ENCODE results near the gene SLCO4C1.

The SLCO4C1 gene

DNA sequence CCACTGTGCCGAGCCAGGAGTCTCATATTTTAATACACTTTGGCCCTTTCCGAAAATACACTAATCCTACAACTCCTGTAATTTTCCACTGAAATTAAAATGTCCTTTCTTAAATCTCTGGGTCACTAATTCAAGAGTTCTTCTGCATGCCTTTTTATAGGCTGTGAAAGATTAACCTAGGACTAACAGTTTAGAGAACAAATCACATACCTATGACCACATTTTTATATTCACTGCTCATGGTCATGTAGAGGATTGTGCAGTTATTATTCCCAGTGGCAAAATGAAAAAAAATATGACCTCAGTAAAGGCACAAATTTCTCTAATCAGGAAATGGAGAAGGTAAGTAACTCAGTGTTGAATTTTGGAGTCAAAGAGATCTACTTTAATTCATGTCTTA is 33.4 kb downstream of the SLCO4C1 start:
- DNase-seq = no peak

DNA sequence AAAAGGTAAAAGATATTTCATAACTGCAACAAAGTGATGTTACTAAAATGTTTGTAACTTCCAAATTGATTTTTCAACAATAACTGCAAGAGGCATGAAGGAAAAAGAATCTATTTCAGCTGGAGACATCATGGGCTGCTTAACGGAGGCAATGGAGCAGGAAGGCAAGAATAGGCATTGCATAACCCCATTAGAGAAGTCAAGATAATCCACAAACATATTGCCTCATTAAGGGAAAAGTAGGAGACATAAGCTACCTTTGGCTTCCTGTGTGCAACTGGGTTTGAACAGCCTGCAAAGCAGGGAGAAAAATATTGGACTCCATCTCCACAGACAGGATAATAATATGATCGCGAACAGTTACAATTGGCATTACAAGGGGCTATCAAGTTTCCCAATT is 46.7 kb downstream of the SLCO4C1 start:
- DNase-seq = no peak

DNA sequence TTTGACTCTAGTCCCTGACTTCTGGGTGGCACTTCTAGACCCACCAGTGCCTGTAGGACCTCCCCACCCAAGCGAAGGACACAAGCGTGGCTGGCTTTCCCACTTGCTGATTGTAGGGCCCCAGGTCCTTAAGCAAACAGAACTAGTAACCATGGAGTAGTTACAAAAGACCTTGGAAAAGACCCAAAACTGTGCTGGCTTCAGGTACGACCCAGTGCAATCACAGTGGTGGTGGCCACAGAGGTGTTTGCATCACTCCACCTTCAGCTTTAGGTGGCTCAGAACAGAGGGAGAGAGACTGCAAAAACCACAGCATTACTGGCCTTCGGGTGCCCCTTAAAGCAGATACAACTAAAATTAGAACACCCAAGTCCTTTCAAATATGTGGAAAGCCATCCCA is 52.9 kb downstream of the SLCO4C1 start:
- no peak for DNase-seq

DNA sequence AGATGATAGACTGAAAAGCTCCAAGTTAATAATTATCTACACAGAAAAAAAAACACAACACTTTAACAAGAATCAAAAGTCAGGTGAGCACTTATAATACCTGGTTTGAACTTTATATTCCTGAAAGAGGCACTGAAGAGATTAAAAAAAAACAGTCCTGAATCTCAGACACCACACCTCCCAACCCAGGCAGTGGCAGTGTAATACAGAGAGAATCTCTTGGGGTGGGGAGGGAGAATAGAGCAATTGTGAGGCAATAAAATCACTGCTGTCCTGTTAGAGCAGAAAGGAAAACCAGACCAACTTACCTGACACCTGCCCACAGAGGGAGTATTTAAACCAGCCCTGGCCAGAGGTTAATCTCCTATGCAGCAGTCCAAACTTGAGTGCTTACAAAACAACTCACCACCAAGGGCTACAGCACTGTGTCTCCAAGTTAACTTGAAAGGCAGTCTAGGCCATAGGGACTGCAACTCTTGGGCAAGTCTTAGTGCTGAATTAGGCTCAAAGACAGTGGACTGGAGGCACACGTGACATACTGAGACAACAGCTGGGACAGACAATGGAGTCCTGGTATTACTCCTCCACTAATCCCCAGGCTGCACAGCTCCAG is 54.2 kb downstream of the SLCO4C1 start:
- no peak for DNase-seq

DNA sequence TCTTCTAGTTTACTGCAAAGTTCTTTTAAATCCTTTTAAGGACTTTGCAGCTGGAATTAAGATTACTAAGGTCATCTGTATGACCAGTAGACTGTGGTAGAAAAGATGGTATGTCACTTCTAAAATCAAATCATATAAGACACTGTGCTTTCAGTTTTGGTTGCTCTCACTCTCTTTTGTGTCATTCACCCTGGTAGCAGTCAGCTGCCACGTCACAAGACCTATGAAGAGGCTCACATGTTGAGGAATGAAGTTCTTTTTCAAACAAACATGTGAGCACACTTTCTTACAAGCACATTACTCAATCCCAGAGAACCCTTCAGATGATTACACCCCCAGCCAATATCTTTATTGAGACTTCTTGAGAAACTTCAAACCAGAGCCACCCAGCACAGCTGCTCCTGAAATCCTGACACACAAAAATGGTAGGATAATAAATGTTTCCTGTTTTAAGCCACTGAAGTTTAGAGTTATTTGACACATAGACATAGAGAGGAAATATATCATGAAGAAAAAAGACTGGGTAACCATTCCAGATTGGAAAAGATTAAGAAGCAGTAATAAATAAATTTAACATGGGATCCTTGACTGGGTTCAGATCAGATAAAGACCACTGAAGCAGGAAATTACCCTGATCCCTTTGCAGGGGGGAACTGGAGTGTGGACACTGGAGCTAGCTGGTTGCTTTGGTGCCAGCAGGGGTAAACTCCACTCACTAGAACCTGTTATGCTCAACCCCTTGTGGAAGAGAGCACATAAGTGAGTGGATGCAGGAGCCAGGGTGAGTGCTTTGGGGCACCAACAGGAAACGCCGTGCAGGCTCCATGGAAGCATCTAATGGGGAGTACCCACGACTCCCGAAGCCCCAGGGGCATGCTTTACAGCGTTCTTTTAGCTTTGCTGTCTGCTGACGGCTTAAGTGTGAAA is 64.1 kb downstream of the SLCO4C1 start:
- DNase-seq = no peak

DNA sequence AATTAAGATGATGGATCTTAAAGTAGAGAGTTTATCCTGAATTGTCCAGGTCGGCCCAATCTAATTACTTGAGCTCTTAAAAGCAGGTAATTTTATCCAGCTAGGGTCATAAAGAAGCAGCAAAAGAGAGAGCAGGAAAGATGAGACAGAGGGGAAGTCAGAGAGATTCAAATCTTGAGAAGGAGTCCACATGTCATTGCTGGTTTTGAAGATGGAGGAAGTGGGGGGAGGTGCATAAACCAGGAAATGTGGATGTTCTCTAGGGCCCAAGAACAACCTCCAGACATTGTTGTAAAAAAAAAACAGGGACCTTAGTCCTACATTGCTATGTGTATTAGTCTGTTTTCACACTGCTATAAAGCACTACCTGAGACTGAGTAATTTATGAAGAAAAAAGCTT is 66.4 kb downstream of the SLCO4C1 start:
- no peak for DNase-seq

DNA sequence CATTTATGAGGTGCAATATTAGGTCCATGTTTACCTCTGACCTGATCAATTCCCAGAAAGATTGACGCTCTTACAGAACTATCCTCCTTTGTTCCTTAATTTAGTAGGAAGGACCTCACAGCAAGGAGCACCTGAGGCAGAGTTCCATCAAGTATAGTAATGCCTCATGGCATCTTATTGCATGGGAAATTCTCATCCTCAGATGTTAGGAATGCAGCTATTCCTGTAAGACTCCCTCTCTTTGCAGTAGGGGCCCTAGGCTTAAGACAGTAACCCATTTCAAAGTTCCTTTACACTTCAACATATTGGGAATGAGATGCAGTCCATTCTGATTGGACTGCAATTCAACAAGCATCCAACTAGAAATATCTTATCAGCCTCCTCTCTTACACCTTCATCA is 69.8 kb downstream of the SLCO4C1 start:
- DNase-seq = no peak

DNA sequence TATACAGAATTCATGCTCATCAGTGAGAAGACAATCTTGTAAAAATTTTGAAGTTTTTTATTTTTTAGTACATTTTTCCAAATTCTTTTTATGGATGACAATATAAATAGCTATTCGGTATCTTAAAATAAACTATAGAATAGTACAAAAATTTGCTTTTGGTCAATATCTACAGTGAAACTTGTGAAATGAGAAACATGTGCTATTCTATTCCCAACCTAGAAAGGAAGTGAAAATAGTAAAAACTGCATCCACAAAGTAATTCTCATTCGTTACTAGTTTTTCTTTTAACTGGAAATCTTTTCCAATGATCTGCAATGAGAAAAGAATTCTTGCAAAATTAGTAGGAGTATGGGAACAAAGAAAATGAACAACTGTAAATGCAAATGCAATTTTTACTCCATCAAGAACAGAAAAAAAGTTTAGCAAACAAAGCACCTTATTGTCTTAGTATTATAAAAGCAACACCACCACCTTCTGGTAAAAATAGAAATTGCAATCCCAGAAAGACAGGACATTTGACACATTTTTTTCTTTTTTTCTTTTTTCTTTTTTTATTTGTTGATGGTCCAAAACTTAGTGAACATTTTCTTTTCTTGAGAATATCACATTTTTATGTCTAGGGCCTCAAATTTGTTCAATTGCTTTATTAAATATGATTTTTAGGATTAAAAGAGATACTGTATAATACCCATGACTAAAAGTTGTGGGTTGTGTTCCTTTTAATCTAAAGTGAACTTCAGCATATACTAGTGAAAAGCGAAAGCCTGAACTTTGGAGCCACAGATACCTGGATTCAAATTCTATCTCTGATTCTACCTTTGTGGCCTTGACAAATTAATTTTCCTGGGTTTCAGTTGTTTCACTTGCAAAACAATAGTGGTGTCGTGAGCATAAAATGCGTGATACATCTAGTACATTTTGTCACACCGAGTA is 72.3 kb downstream of the SLCO4C1 start:
- no peak for DNase-seq

DNA sequence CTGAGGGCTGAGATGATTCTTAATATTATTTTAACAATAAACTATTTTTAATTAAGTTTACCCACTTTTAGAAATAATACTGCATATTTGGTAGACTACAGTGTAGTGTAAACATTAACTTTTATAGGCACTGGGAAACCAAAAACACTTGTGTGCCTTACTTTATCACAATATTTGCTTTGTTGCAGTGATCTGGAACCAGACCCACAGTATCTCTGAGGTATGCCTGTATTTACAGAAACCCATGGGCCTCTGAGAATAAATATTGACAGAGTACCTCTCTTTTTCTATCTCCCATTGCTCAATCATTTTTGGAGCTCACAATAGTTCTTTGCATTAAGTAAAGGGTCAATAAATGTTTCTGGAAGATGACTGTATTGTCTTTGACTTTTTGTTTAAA is 73.3 kb downstream of the SLCO4C1 start:
- DNase-seq = no peak

DNA sequence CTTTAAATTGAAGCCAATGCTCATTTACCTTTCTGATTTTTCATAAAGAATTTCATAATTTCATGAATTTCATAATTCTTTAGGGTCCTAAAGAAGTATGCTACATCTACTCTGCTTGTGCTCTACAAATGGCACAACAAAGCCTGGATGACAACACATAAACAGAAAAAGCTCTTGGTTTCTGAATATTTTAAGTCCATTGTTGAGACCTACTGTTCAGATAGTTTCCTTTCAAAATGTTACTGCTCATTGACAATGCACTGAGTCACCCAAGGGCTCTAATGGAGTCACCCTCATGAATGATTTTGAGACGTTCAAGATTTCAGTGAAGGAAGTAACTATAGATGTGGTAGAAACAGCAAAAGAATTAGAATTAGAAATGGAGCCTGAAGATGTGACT is 74.1 kb downstream of the SLCO4C1 start:
- no peak for DNase-seq

DNA sequence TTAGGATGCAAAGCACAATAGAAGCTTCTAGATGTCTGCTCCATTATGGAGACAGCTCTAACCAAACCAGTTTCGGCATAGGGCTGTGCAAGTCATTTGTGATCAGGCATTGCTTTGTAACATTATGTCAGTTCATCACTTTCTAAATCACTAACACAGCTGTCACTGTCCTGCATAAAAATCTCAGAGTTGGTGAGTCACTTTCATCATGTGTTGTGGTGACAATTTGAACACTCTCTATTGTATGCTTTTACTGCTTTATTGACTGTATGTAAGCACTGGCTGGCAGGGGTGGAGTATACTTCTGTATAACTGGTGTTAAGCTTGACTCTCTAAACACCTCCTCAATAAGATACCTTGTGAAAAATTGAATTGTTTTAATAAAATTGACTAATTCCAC is 77.9 kb downstream of the SLCO4C1 start:
- no peak for DNase-seq

DNA sequence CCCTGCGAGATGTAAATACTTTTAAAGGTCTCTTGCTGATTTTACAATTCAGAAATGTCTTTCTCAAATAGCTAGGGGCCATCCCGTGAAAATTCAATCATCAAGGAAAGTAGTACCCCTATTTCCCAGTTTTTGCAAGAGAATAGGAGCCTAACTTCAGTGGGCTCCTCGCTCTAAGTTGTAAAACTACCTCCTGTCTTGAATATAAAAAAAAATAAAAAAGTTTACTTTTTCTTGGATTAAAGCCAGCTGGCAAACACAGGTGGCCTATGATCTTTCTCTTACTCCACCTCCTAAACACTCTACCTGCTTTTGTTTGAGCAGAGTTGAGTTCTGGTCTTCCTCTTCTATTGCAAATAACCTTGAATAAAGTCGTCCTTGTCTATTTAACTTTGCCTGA is 79.4 kb downstream of the SLCO4C1 start:
- no peak for DNase-seq

DNA sequence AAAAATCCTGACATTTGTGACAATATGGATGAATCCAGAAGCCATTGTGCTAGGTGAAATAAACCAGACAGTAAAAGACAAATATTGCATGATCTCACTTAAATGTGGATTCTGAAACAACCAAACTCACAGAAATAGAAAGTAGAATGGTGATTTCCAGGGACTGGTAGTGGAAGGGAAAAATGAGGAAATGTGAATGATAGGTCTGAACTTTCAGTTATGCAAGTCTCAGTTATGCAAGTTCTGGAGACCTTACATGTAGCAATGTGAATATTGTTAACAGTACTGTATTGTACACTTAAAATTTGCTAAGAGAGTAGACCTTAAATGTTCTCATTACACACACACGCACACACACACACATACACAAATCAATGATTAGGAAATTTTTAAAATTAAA is 84.9 kb downstream of the SLCO4C1 start:
- no peak for DNase-seq

DNA sequence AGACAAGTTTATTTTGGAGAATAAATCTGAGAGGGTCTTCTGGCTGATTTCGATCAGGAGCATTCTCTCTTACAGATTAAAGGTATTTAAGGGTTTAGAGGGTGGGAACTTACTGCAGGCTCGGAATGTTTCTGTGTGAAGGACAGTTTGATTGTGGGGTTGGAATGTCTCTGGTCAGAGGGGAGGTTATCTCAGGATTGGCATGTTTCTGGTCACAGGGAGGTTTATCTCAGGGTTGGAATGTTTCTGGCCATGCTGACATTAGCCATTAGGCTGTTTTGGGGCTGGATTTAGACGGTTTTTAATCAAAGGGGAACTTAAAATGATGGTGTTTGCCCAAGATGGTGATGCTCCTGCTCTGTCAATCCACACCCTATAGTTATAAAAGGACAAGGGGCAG is 95.2 kb downstream of the SLCO4C1 start:
- no peak for DNase-seq

DNA sequence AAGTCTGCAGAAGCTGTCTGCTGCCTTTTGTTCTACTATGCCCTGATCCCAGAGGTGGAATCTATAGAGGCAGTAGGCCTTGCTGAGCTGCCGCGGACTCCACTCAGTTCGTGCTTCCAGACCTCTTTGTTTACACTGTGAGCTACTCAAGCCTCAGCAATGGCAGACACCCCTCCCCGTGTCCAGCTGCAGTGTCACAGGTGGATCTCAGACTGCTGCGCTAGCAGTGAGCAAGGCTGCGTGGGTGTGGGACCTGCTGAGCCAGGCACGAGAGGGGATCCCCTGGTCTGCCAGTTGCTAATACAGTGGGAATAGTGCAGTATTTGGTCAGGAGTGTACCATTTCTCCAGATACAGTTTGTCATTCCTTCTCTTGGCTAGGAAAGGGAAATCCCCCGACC is 99.6 kb downstream of the SLCO4C1 start:
- no peak for DNase-seq
